GM10266 (cell line): ENCODE results near the gene CCDC152.

Source experiments
- DNase-seq: peaks from one replicate; pipeline ENCODE4 v3.0.0; 2012; ENCODE audit errors: extremely low spot score
- CTCF ChIP-seq: IDR thresholded peaks from 2 replicates; pipeline ENCODE4 v1.5.1; 2012; ENCODE audit warnings: mild to moderate bottlenecking, low read depth; ENCODE audit not compliant: control insufficient read depth, insufficient read depth; ENCODE audit errors: missing control alignments

CCDC152 gene

GRCh38 chr5:42826757-42827515, 70.3 kb downstream of the CCDC152 start:
- TF ChIP-seq CTCF: no peak
- DNase-seq: no peak

- DNase-seq: no peak
- TF ChIP-seq CTCF: no peak
Observed at GRCh38 chr5:42828671-42829070, 72.1 kb downstream of the CCDC152 start.

- DNase-seq: no peak
- TF ChIP-seq CTCF: no peak
Observed at GRCh38 chr5:42830924-42831323, 74.3 kb downstream of the CCDC152 start.

- no peak for DNase-seq
- no peak for TF ChIP-seq CTCF
Observed at GRCh38 chr5:42832060-42832459, 75.4 kb downstream of the CCDC152 start.

- TF ChIP-seq CTCF: no peak
- no peak for DNase-seq
Observed at GRCh38 chr5:42836070-42836769, 79.6 kb downstream of the CCDC152 start.

GRCh38 chr5:42837601-42838000, 81.0 kb downstream of the CCDC152 start:
- TF ChIP-seq CTCF: no peak
- DNase-seq: no peak

GRCh38 chr5:42839196-42839595, 82.6 kb downstream of the CCDC152 start:
- no peak for DNase-seq
- no peak for TF ChIP-seq CTCF
